CD14-positive monocyte (primary cell): Measurements from ENCODE around the gene EPHA6. TPM values are rescaled to one million over a fixed set of nuclear protein-coding genes. Genes with fewer than 3 reads are reported as not detected.

Source experiments
- DNase-seq, 3 donors: peaks; one replicate each; pipeline ENCODE4 v3.0.0-alpha.2; 2011 to 2022
- H2AFZ ChIP-seq: 2 replicates; pipeline ENCODE4 v1.6.0; 2012; ENCODE audit warnings: mild to moderate bottlenecking, low read depth, low read length, inconsistent platforms; ENCODE audit not compliant: insufficient read depth, poor library complexity, severe bottlenecking
- H3K27ac ChIP-seq, 2 donors: 1 replicate in 1 of 2; 2 replicates in 1 of 2; pipeline ENCODE4 v1.5.1; 2012 to 2013; ENCODE audit warnings: low read length in 2 of 2, control low read depth in 1 of 2, inconsistent platforms in 1 of 2, low read depth in 1 of 2, mild to moderate bottlenecking in 1 of 2
- H3K27me3 ChIP-seq, 2 donors: one replicate each; pipeline versions ENCODE4 v1.6.0 to v1.6.1; 2011 to 2013; ENCODE audit warnings: low read length in 2 of 2; ENCODE audit not compliant: control insufficient read depth in 2 of 2, insufficient read depth in 2 of 2
- H3K36me3 ChIP-seq, 2 donors: replicated peaks in 1 of 2; 1 replicate in 1 of 2; 2 replicates in 1 of 2; pipeline versions ENCODE4 v1.5.1 to v1.6.1; 2012 to 2013; ENCODE audit warnings: low read length in 2 of 2, control low read depth in 1 of 2, inconsistent platforms in 1 of 2, mild to moderate bottlenecking in 1 of 2; ENCODE audit not compliant: insufficient read depth in 2 of 2, control insufficient read depth in 1 of 2
- H3K4me1 ChIP-seq, 2 donors: 1 replicate in 1 of 2; 2 replicates in 1 of 2; pipeline versions ENCODE4 v1.5.1 to v1.6.1; 2012 to 2013; ENCODE audit warnings: low read length in 2 of 2, control low read depth in 1 of 2, inconsistent platforms in 1 of 2, mild to moderate bottlenecking in 1 of 2, moderate library complexity in 1 of 2; ENCODE audit not compliant: insufficient read depth in 2 of 2, control insufficient read depth in 1 of 2
- H3K4me2 ChIP-seq: replicated peaks from 2 replicates; pipeline ENCODE3; 2012; ENCODE audit warnings: low read length, moderate library complexity, mild to moderate bottlenecking; ENCODE audit not compliant: poor library complexity, severe bottlenecking; ENCODE audit errors: extremely low read depth
- H3K4me3 ChIP-seq, 3 experiments: fragments of 200-600 bp in 1 of 3; sonication (generic) in 1 of 3; replicated peaks in 1 of 3; 1 replicate in 2 of 3; 2 replicates in 1 of 3; pipeline ENCODE4 v1.5.1; 2011 to 2013; ENCODE audit warnings: low read length in 3 of 3, mild to moderate bottlenecking in 3 of 3, control low read depth in 2 of 3, low read depth in 2 of 3, inconsistent platforms in 1 of 3, moderate library complexity in 1 of 3
- H3K79me2 ChIP-seq: 2 replicates; pipeline ENCODE4 v1.6.0; 2012; ENCODE audit warnings: mild to moderate bottlenecking, control low read depth, inconsistent platforms, low read length, moderate library complexity; ENCODE audit not compliant: insufficient read depth
- H3K9ac ChIP-seq: 2 replicates; pipeline ENCODE4 v1.6.0; 2017; ENCODE audit warnings: low read length, mild to moderate bottlenecking; ENCODE audit not compliant: insufficient read depth, poor library complexity, severe bottlenecking
- H3K9me3 ChIP-seq, 2 donors: replicated peaks in 1 of 2; 1 replicate in 1 of 2; 2 replicates in 1 of 2; pipeline versions ENCODE4 v1.5.1 to v1.6.1; 2012 to 2013; ENCODE audit warnings: low read length in 2 of 2, control low read depth in 1 of 2; ENCODE audit not compliant: control insufficient read depth in 1 of 2, insufficient read depth in 1 of 2
- H4K20me1 ChIP-seq: 2 replicates; pipeline ENCODE4 v1.6.0; 2012; ENCODE audit warnings: mild to moderate bottlenecking, low read length, control low read depth, moderate library complexity; ENCODE audit not compliant: insufficient read depth
- H3K27ac Mint-ChIP-seq, 7 donors: one replicate each; pipeline ENCODE4 v1.8.0; 2020; ENCODE audit warnings: mild to moderate bottlenecking in 7 of 7, mixed read lengths in 7 of 7, moderate library complexity in 6 of 7, inconsistent platforms in 2 of 7
- H3K27me3 Mint-ChIP-seq, 3 donors: one replicate each; pipeline ENCODE4 v1.8.0; 2021 to 2022; ENCODE audit warnings: low read depth in 3 of 3, mild to moderate bottlenecking in 3 of 3, mixed read lengths in 3 of 3, moderate library complexity in 3 of 3, inconsistent platforms in 1 of 3
- H3K36me3 Mint-ChIP-seq, 2 donors: one replicate each; pipeline ENCODE4 v1.8.0; 2020; ENCODE audit warnings: mixed read lengths in 2 of 2, inconsistent platforms in 1 of 2, mild to moderate bottlenecking in 1 of 2
- H3K4me1 Mint-ChIP-seq: one replicate; pipeline ENCODE4 v1.8.0; 2020; ENCODE audit warnings: mild to moderate bottlenecking, mixed read lengths
- H3K4me3 Mint-ChIP-seq, 2 donors: one replicate each; pipeline ENCODE4 v1.8.0; 2020; ENCODE audit warnings: mild to moderate bottlenecking in 2 of 2, mixed read lengths in 2 of 2, moderate library complexity in 1 of 2
- H3K9me3 Mint-ChIP-seq, 7 donors: one replicate each; pipeline ENCODE4 v1.8.0; 2020 to 2022; ENCODE audit warnings: mixed read lengths in 7 of 7, mild to moderate bottlenecking in 6 of 7, moderate library complexity in 6 of 7, inconsistent platforms in 2 of 7
- CTCF ChIP-seq: fragments of 200-600 bp; IDR thresholded peaks from one replicate; pipeline ENCODE4 v1.8.0; 2022; ENCODE audit warnings: antibody characterized with exemption, mild to moderate bottlenecking
- WGBS: methylation state at CpG from one replicate; pipeline ENCODE4 v1.1.5; 2013; ENCODE audit warnings: missing lambda C conversion rate; ENCODE audit not compliant: insufficient coverage; 5-methylcytosine and 5-hydroxymethylcytosine counted together
- intact Hi-C, 2 donors: fragments of 100-400 bp; cut with micrococcal nuclease; formaldehyde crosslinking; loops; one replicate each; pipeline versions ENCODE4 v1.15.0 to v1.15.1; 2023
- polyA plus RNA-seq, 3 donors: library from polyadenylated mRNA; depleted of rRNA in 1 of 3; unstranded in 2 of 3; stranded (reverse) in 1 of 3; fragments of 300-500 nt in 2 of 3; fragments of >200 nt in 1 of 3; fragmentation: Illumina TruSeq in 2 of 3; gene quantifications; 1 replicate in 2 of 3; 2 replicates in 1 of 3; pipeline ENCODE4 v1.2.3, GENCODE V29; 2012 to 2021

The EPHA6 gene
- polyA plus RNA-seq, 3 donors = not detected

GRCh38 chr3:97665896-97666295, 851.5 kb downstream of the EPHA6 start:
- intact Hi-C loops = no loop called here
- no peak overlapping the region for H3K4me2 ChIP-seq
- H3K36me3 ChIP-seq = no peaks in the 10 kb centered on the region
- no peaks in the 10 kb centered on the region for H4K20me1 ChIP-seq
- no peak for DNase-seq
- no peak overlapping the region for H2AFZ ChIP-seq
- H3K4me1 ChIP-seq = no peaks in the 10 kb centered on the region
- H3K9me3 ChIP-seq = no peaks in the 10 kb centered on the region
- peaks cover 0 to 6% (median 2%) of the 10 kb centered on the region in 7 donors for H3K9me3 Mint-ChIP-seq
- H3K27me3 Mint-ChIP-seq = peaks cover 0 to 1% (median 0%) of the 10 kb centered on the region in 3 donors
- H3K4me1 Mint-ChIP-seq = no peaks in the 10 kb centered on the region
- no peaks in the 10 kb centered on the region for H3K79me2 ChIP-seq
- H3K4me3 Mint-ChIP-seq = no peak overlapping the region
- no peaks in the 10 kb centered on the region for H3K36me3 Mint-ChIP-seq
- no peaks in the 10 kb centered on the region for H3K27me3 ChIP-seq
- H3K27ac ChIP-seq = no peak overlapping the region
- TF ChIP-seq CTCF = no peak
- 96% methylated on average over 3 of the region's 5 CpGs for WGBS
- H3K9ac ChIP-seq = no peak overlapping the region
- no peak overlapping the region for H3K27ac Mint-ChIP-seq
- no peak overlapping the region for H3K4me3 ChIP-seq

GRCh38 chr3:97670952-97671351, 856.6 kb downstream of the EPHA6 start:
- H3K27ac ChIP-seq = no peak overlapping the region
- Mint-ChIP-seq H3K4me3 (no peak overlapping the region), H3K4me1 (no peaks in the 10 kb centered on the region)

More at GRCh38 chr3:97670952-97671351, 856.6 kb downstream of the EPHA6 start:
- WGBS = no CpG with 5 or more reads among the region's 4 CpGs
- Mint-ChIP-seq H3K27me3 (peaks cover 0 to 3% (median 1%) of the 10 kb centered on the region in 3 donors), H3K27ac (no peak overlapping the region), H3K36me3 (no peaks in the 10 kb centered on the region), H3K9me3 (peaks cover 0 to 6% (median 0%) of the 10 kb centered on the region in 7 donors)
- Histone ChIP-seq H3K4me2 (no peak overlapping the region), H2AFZ (no peak overlapping the region), H3K79me2 (no peaks in the 10 kb centered on the region), H4K20me1 (no peaks in the 10 kb centered on the region), H3K9me3 (no peaks in the 10 kb centered on the region), H3K4me1 (no peaks in the 10 kb centered on the region), H3K27me3 (no peaks in the 10 kb centered on the region), H3K4me3 (no peak overlapping the region), H3K9ac (no peak overlapping the region), H3K36me3 (no peaks in the 10 kb centered on the region)
- no peak for DNase-seq
- intact Hi-C loops = no loop called here
- TF ChIP-seq CTCF = no peak
